Progenitor cell of endocrine pancreas (in vitro differentiated cells): ENCODE results near the gene FAM219B. TPM values are rescaled to one million over a fixed set of nuclear protein-coding genes. Genes with fewer than 3 reads are reported as not detected.

ENCODE experiments used
- DNase-seq: peaks from one replicate; pipeline ENCODE4 v3.0.0; 2021; ENCODE audit warnings: low spot score; ENCODE audit not compliant: unreplicated experiment
- H3K27ac Mint-ChIP-seq: 2 replicates; pipeline ENCODE4 v1.8.0; 2021; ENCODE audit warnings: mild to moderate bottlenecking, moderate library complexity, mixed read lengths
- H3K27me3 Mint-ChIP-seq: 2 replicates; pipeline ENCODE4 v1.8.0; 2021; ENCODE audit warnings: mixed read lengths
- H3K36me3 Mint-ChIP-seq: 2 replicates; pipeline ENCODE4 v1.8.0; 2022; ENCODE audit warnings: mixed read lengths; ENCODE audit not compliant: insufficient read depth
- H3K4me1 Mint-ChIP-seq: 2 replicates; pipeline ENCODE4 v1.8.0; 2021; ENCODE audit warnings: low read depth, mixed read lengths
- H3K4me3 Mint-ChIP-seq: 2 replicates; pipeline ENCODE4 v1.8.0; 2021; ENCODE audit warnings: low read depth, mild to moderate bottlenecking, moderate library complexity, mixed read lengths
- H3K9me3 Mint-ChIP-seq: 2 replicates; pipeline ENCODE4 v1.8.0; 2021; ENCODE audit warnings: low read depth, mixed read lengths
- total RNA-seq: library from RNA; stranded (reverse); gene quantifications from 2 replicates; pipeline ENCODE4 v1.2.1, GENCODE V29; 2021
- TF ChIP-seq, protein P1 (sequence below): fragments of 200-600 bp; sonication (generic); IDR thresholded peaks from one replicate; pipeline ENCODE4 v1.5.0; 2021; ENCODE audit warnings: antibody characterized with exemption, mild to moderate bottlenecking; ENCODE audit not compliant: unreplicated experiment

Gene FAM219B
- total RNA-seq, 1 donor from 2014 or later, result 118 TPM

DNA sequence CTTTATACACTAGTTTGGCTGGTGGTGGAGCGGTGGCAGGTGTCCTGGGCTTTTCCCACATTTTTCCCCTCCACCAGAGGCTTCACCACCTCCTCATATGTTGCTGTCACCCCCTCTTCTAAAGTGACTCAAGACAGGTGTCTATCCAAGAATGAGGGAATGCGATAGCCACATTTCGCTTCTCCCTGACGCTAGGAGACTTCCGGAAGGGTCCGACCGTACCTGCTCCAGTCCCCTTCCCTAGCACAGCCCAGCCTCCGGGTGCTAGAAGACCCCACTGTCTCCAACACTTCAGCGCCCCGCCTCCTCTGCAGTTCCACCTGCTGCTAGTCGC, 34.0 kb downstream of the FAM219B start:
- TF ChIP-seq, protein P1, sequence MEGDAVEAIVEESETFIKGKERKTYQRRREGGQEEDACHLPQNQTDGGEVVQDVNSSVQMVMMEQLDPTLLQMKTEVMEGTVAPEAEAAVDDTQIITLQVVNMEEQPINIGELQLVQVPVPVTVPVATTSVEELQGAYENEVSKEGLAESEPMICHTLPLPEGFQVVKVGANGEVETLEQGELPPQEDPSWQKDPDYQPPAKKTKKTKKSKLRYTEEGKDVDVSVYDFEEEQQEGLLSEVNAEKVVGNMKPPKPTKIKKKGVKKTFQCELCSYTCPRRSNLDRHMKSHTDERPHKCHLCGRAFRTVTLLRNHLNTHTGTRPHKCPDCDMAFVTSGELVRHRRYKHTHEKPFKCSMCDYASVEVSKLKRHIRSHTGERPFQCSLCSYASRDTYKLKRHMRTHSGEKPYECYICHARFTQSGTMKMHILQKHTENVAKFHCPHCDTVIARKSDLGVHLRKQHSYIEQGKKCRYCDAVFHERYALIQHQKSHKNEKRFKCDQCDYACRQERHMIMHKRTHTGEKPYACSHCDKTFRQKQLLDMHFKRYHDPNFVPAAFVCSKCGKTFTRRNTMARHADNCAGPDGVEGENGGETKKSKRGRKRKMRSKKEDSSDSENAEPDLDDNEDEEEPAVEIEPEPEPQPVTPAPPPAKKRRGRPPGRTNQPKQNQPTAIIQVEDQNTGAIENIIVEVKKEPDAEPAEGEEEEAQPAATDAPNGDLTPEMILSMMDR, result no peak
- peaks cover 17% of the 10 kb centered on the region for H3K4me1 Mint-ChIP-seq
- no peak for DNase-seq
- no peaks in the 10 kb centered on the region for H3K9me3 Mint-ChIP-seq
- peak overlapping the region; percentile 96 for H3K27ac Mint-ChIP-seq
- peaks cover 11% of the 10 kb centered on the region for H3K36me3 Mint-ChIP-seq
- peak overlapping the region; percentile 92 for H3K4me3 Mint-ChIP-seq
- H3K27me3 Mint-ChIP-seq, result peaks cover 2% of the 10 kb centered on the region

- Mint-ChIP-seq H3K9me3 (no peaks in the 10 kb centered on the region), H3K4me1 (peaks cover 24% of the 10 kb centered on the region), H3K36me3 (peaks cover 15% of the 10 kb centered on the region), H3K27me3 (no peaks in the 10 kb centered on the region), H3K4me3 (peak overlapping the region; percentile 49), H3K27ac (no peak overlapping the region)
- TF ChIP-seq, protein P1, result no peak
- no peak for DNase-seq
Observed at GRCh38 chr15:74870436-74871215, 36.0 kb downstream of the FAM219B start.

DNA sequence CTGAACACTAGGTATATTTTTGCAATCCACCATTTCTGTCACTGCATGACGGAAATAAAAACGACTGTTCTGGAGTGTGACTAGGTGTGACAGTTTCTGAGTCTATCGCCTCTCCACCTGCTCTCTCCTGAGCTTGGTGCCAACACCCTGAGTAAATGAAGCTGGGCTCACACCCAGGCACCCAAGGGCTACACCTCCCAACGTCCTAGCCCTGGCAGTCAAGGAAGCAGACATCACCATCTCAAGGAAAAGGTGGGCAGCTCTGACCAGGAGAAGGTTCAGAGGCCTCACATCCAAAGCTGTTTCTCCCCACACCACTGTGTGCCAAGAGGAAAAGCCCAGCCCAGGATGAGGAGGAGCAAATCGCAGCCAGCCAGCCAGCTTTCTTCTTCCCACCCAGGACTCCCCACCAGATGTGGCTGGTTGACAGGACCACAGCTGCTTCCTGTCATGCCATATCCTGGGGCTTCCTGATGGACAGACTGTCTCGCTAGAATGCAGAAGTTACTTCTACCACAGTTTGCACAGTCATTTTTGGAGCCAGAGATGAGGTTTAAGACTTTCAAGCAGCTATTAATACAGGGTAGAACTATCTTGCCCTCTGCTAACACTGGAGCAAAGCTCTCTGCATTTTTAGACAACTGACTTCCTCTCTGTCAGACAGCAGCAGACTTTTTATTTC, 36.8 kb downstream of the FAM219B start:
- Mint-ChIP-seq H3K9me3 (no peaks in the 10 kb centered on the region), H3K27ac (no peak overlapping the region), H3K4me3 (peak overlapping the region; percentile 49), H3K27me3 (no peaks in the 10 kb centered on the region), H3K4me1 (peaks cover 27% of the 10 kb centered on the region), H3K36me3 (peaks cover 16% of the 10 kb centered on the region)
- DNase-seq, result no peak
- TF ChIP-seq, protein P1, result no peak

- Mint-ChIP-seq H3K4me3 (no peak overlapping the region), H3K36me3 (peaks cover 16% of the 10 kb centered on the region), H3K4me1 (peaks cover 27% of the 10 kb centered on the region), H3K27ac (no peak overlapping the region), H3K27me3 (no peaks in the 10 kb centered on the region), H3K9me3 (no peaks in the 10 kb centered on the region)
- DNase-seq, result no peak
- TF ChIP-seq, protein P1, result no peak
Observed at GRCh38 chr15:74869372-74869725, 37.3 kb downstream of the FAM219B start.

DNA sequence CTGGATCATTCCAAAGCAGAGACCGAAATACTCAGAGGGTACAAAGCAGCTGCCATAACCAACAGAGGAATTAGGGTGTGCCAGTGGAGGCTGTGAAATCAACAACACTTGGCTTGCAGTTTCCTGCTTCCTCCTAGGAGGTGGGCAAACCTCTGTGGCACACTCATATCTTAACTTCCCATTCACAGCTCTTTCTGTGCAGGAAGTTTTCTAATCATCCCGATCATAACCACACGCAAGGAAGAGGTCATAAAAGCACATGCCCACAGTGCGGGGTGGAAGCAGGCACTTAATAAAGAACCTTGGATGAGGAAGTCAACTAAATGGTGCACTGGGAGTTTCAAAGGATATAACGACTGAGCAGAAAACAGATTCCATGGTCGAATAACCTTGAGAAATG, 38.6 kb downstream of the FAM219B start:
- Mint-ChIP-seq H3K4me1 (peaks cover 27% of the 10 kb centered on the region), H3K36me3 (peaks cover 19% of the 10 kb centered on the region), H3K27me3 (no peaks in the 10 kb centered on the region), H3K4me3 (no peak overlapping the region), H3K9me3 (no peaks in the 10 kb centered on the region), H3K27ac (peak overlapping the region; percentile 21)
- TF ChIP-seq, protein P1, result no peak
- DNase-seq, result no peak
